ENCODE data around the gene MAPK8IP3.

GRCh38 chr16:1729445-1729844, 23.4 kb downstream of the MAPK8IP3 start:
- TF ChIP-seq CTCF (IDR thresholded peaks at IDR 0.05; ENCODE audit: insufficient read depth, low read length, poor library complexity, severe bottlenecking) (no peak), EZH2phosphoT487 (conservative IDR thresholded peaks at IDR 0.05; ENCODE audit: low read length) (no peak)

Data from SU-DHL-6 (cell line).